T47D (cell line): ENCODE data around the gene DAB2IP.

Experiments used
- DNase-seq, 2 experiments: peaks; one replicate each; pipeline versions ENCODE4 v3.0.0 to v3.0.0-alpha.2; 2011 to 2012; ENCODE audit warnings: low read depth in 1 of 2, low spot score in 1 of 2
- JUND ChIP-seq: IDR thresholded peaks from 2 replicates; pipeline ENCODE4 v1.6.1; 2012; ENCODE audit warnings: low read depth
- in situ Hi-C: cut with HindIII; loops from 2 replicates; pipeline ENCODE4 v1.10.0; 2016; ENCODE audit warnings: low sequenced_read_pairs, low pct_unique_long_range_greater_than_20kb

DAB2IP gene

DNA sequence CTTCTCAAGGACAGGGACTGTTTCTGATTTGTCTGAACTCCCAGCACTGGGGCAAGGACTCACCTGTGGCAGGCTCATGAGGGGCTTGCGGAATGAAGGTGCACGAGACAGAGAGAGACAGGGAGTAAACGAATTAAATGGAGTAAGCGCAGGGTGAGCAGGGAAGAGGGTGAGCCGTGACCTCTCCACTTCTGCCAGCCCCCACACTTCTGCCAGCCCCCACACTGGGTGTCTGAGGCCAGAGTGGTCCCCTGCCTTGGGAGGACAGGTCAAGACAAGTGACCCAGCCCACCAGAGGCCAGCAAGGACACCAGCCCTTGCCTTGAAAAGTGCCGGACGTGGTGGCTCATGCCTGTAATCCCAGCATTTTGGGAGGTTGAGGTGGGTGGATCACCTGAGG, 37.2 kb downstream of the DAB2IP start:
- DNase-seq, result no peak
- TF ChIP-seq JUND, result no peak
- in situ Hi-C loops, result no loop called here

GRCh38 chr9:121689461-121690157, 38.2 kb downstream of the DAB2IP start:
- in situ Hi-C loops, result no loop called here
- DNase-seq, result no peak
- no peak for TF ChIP-seq JUND

DNA sequence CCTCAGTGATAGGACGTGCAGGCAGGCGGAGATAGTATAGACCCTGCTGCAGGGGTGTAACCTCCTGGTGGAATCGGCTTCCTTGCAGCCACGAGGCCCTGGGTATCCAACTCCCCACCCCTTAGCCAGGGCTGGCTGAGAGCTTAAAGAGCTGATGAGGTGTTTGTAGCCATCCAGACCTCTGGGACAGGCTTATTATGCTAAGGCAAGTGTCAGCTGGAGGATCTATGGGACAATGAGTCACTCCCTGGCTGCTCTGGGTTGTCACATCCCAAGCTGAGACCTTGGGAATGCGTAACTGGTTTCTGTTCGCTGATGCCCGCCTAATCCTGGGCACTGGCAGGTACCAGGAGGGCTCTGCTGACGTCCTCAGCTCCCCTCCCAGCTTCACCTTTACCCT, 38.9 kb downstream of the DAB2IP start:
- no peak for TF ChIP-seq JUND
- in situ Hi-C loops, result no loop called here
- no peak for DNase-seq

DNA sequence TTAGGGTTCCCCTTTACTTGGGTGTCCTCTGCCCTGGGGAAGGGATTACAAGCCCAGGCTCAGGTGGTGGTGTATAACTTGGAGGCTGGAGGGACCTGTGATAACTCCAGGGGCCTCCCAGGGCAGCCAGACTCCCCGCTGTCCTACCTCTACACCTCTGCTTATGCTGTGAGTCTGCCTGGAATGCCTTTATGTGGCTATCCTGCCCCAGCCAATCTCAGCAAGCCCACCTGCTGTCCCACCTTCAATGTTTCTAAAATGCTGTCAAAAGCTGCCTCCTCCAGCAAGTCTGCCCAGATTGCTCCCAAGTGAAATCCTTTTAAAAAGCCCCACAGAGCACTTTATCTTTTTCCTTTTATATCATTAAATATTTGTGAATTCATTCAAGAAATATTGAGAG, 39.3 kb downstream of the DAB2IP start:
- in situ Hi-C loops, result no loop called here
- no peak for DNase-seq
- no peak for TF ChIP-seq JUND

DNA sequence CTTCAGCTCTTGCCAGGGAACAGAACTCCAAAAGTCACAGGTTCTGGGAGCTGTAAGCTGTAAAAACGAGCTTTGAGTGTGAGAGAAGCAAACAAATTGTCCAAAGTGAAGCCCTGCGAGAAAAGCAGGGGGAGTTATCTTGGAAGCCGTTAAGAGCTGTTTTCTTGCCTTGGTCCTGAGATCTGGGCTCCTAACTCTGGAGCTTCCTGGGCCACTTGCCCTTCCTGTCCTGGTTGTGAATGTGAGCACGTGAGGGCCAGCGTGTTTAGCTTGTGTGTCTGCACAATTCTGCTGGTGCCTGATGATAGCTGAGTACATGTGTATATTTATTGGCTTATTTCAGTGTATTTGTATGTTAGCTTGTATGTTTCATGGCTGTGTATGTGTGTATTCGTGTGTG, 40.5 kb downstream of the DAB2IP start:
- no peak for DNase-seq
- in situ Hi-C loops, result no loop called here
- TF ChIP-seq JUND, result no peak

DNA sequence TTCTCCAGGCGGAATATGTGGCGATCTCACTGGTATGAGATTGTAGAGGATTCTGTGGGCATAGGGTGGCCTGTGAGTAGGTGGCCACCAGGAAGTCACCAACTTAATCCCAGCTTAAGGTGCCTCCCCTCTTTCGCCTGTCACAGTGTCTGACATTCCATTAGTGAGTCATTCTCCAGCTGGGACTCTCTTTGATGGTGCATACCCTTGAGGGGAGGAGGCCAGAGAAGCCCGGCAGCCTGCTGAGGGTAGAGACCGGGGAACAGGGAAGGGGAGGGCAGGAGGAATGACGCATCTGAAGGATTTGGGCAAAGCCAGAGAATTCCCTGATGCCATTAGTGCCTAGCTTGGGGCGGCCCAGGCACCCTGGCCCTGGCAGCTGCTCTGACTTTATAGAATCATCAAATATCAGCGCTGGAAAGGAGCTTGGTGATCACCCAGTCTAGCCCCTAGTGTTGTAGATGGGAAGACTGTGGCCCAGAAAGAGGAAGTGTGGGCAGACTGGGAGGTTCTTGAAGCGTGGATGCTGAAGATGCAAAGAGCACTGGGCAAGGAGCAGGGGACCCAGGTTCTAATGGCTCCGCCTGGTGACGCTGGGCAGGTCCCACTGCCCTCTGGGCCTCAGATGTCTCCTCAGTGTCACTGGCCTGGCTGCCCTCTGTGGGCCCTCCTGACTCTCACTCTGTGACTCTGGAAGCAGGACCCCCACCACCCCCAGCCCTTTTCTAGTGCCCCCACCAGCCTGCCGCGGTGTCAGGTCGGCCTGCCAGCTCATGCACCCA, 41.4 kb downstream of the DAB2IP start:
- in situ Hi-C loops, result no loop called here
- no peak for DNase-seq
- TF ChIP-seq JUND, result no peak

DNA sequence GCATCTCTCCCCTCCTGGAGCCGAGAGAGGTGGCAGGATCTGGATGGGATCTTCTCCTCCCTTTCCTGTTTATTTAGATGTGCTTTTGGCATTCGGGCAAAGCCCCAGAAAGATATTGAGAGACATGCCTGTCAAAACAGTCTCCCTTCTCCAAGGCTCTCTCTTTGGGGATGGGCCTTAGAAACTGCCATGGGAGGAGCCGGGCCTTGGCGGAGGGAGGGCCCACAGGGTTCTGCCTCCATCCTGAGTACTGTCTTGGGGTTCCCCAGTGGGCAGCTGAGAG, 41.9 kb downstream of the DAB2IP start:
- DNase-seq, result no peak
- no peak for TF ChIP-seq JUND
- in situ Hi-C loops, result no loop called here

DNA sequence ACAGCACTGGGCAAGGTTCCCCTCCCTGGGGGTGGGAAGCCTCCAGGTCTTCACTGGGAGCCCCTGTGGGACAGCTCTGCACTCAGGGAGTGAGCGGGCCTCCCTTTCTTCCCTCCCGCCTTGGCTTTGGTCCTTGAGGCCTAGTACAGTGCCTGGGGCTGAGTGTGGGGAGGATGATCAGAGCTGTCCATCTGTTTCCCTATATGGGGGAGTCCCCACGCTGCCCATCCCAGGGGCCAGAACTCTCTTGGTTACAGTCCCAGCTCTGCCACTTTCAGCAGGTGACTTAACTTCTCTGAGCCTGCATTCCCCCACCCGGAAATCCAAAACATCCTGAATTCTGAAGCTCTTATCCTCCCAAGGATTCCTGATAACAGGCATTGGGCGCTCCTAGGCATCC, 42.6 kb downstream of the DAB2IP start:
- TF ChIP-seq JUND, result no peak
- DNase-seq, result no peak
- in situ Hi-C loops, result no loop called here

GRCh38 chr9:121694600-121694999, 43.2 kb downstream of the DAB2IP start:
- in situ Hi-C loops, result no loop called here
- no peak for TF ChIP-seq JUND
- no peak for DNase-seq

DNA sequence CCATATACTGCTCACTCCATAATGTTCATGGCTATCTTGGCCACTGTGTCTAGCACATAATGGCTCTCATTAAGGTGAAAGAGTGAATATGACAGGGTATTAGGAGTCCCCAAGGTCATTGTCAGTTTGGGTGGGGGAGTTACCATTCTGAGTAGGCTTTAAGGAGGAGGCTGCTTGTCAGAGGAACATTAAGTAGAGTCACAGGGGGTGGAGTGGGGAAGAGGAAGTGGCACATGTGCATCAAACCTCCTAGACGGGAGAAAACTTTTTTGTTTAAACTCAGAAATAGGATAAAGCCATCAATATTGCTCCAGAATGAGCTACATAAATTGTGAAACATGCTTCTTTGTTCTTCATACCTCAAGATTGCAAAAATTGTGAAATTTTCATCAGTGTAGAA, 45.5 kb downstream of the DAB2IP start:
- no peak for TF ChIP-seq JUND
- in situ Hi-C loops, result no loop called here
- no peak for DNase-seq

- in situ Hi-C loops, result no loop called here
Measured at GRCh38 chr9:121698627-121699570, 47.5 kb downstream of the DAB2IP start.

DNA sequence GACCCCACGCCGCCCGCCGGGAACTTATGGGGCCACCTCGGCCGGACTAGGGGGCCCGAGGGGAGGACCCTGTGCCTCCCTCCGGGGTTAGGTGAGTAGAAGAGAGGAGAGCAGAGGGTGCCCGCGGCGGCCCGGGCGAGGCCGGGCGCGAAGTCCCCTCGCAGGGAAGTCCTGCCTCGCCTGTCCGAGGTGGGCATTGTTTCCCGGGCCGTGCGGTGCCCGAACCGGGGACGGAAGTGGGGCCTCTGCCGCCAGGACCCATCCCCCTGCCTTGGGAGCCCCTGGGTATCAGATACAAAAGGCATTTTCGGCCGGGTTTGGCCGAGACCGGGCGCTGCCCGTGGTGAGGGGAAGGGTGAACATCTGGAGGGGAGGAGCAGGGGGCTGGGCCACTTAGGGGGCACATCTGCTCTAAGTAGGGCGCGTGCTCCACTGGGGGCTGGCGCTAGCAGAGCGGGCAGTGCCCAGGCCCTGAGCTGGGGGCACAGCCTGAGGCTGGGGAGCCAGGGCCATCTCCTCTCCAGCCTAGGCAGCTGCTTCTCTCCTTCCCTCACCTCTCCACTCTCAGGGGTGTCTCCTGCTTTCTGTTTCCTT, 48.2 kb downstream of the DAB2IP start:
- no peak for TF ChIP-seq JUND
- no peak for DNase-seq
- in situ Hi-C loops, result no loop called here

More at GRCh38 chr9:121698627-121699570, 47.5 kb downstream of the DAB2IP start:
- no peak for TF ChIP-seq JUND
- no peak for DNase-seq
